Epithelial cell of prostate (primary cell): ENCODE measurements around the gene NGDN.
"Not testable (repeated sequence)": the region's sequence is repeated elsewhere in the genome, so short reads cannot be mapped to it uniquely, and the experiment has no call there.

ENCODE experiments used
- DNase-seq: peaks from one replicate; pipeline ENCODE4 v3.0.0-alpha.2; 2011; ENCODE audit warnings: low read depth, low spot score
- H3K27ac ChIP-seq: fragments of 450-650 bp; 2 replicates; pipeline ENCODE4 v1.5.1; 2017; ENCODE audit warnings: mild to moderate bottlenecking

NGDN gene

GRCh38 chr14:23438101-23438971, 31.2 kb upstream of the NGDN start:
- DNase-seq: no peak
- no peak overlapping the region for H3K27ac ChIP-seq

GRCh38 chr14:23439107-23439835, 30.2 kb upstream of the NGDN start:
- no peak for DNase-seq
- H3K27ac ChIP-seq: no peak overlapping the region

- no peak overlapping the region for H3K27ac ChIP-seq
- DNase-seq: no peak
These were observed 28.4 kb upstream of the NGDN start for GRCh38 chr14:23441076-23441475.

- no peak overlapping the region for H3K27ac ChIP-seq
- DNase-seq: no peak
These were observed 26.7 kb upstream of the NGDN start for GRCh38 chr14:23442721-23443356.

GRCh38 chr14:23443411-23443812, 26.1 kb upstream of the NGDN start:
- DNase-seq: no peak
- no peak overlapping the region for H3K27ac ChIP-seq

GRCh38 chr14:23443881-23444280, 25.6 kb upstream of the NGDN start:
- DNase-seq: no peak
- no peak overlapping the region for H3K27ac ChIP-seq

- H3K27ac ChIP-seq: no peak overlapping the region
- DNase-seq: no peak
These were observed 25.2 kb upstream of the NGDN start for GRCh38 chr14:23444314-23444713.

GRCh38 chr14:23445773-23446172, 23.7 kb upstream of the NGDN start:
- DNase-seq: no peak

GRCh38 chr14:23446291-23446851, 23.1 kb upstream of the NGDN start:
- no peak for DNase-seq
- no peak overlapping the region for H3K27ac ChIP-seq

More at GRCh38 chr14:23445773-23446172, 23.7 kb upstream of the NGDN start:
- no peak overlapping the region for H3K27ac ChIP-seq

GRCh38 chr14:23447361-23448350, 21.8 kb upstream of the NGDN start:
- H3K27ac ChIP-seq: no peak overlapping the region
- no peak for DNase-seq

GRCh38 chr14:23449314-23449713, 20.2 kb upstream of the NGDN start:
- DNase-seq: no peak
- H3K27ac ChIP-seq: no peak overlapping the region

GRCh38 chr14:23450379-23450778, 19.1 kb upstream of the NGDN start:
- H3K27ac ChIP-seq: no peak overlapping the region
- no peak for DNase-seq

- no peak overlapping the region for H3K27ac ChIP-seq
- no peak for DNase-seq
These were observed 17.3 kb upstream of the NGDN start for GRCh38 chr14:23452237-23452636.

- H3K27ac ChIP-seq: peak overlapping the region; percentile 68
- DNase-seq: peak; percentile 58
These were observed 15.1 kb upstream of the NGDN start for GRCh38 chr14:23454445-23454856.

- not testable (repeated sequence) for DNase-seq, H3K27ac ChIP-seq
These were observed 12.5 kb upstream of the NGDN start for GRCh38 chr14:23456883-23457586.

- H3K27ac ChIP-seq: no peak overlapping the region
- DNase-seq: no peak
These were observed 11.7 kb upstream of the NGDN start for GRCh38 chr14:23457587-23458445.

GRCh38 chr14:23460960-23461359, 8.5 kb upstream of the NGDN start:
- DNase-seq: no peak
- no peak overlapping the region for H3K27ac ChIP-seq

GRCh38 chr14:23464700-23465099, 4.8 kb upstream of the NGDN start:
- DNase-seq: no peak
- no peak overlapping the region for H3K27ac ChIP-seq
